Measurements from ENCODE around the gene TPK1. TPM values are rescaled to one million over a fixed set of nuclear protein-coding genes. Genes with fewer than 3 reads are reported as not detected.

Gene TPK1
- total and polyA plus RNA-seq, 4 donors: 5.3 to 16.8 (median 15.9) TPM

DNA sequence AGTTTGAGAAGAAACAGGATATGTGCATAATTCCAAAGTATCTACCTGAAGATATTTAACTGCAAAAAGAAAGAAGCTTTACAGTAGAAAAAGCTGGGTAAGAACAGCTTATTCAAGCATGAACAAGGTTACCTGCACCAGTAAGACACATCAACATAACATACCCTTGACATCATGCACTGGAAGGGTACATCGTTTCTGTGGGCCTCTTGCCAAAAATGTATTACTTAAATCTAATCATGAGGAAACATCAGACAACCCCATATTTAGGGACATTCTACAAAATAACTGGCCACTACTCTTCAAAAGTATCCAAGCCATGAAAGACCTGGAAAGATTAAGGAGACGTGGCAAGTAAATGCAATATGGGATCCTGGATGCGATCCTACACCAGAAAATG, 18.9 kb downstream of the TPK1 start:
- Histone ChIP-seq H3K9me3 (ENCODE audit: control insufficient read depth in 4 of 4, insufficient read depth in 3 of 4, low read length in 3 of 4) (no peaks in the 10 kb centered on the region), H3K27me3 (ENCODE audit: control insufficient read depth in 3 of 3, insufficient read depth in 3 of 3, low read length in 2 of 3) (no peaks in the 10 kb centered on the region), H3K36me3 (ENCODE audit: control insufficient read depth in 4 of 4, insufficient read depth in 4 of 4, low read length in 4 of 4) (no peaks in the 10 kb centered on the region), H3K4me1 (ENCODE audit: control insufficient read depth in 5 of 5, insufficient read depth in 5 of 5, low read length in 5 of 5) (no peaks in the 10 kb centered on the region), H3K4me3 (no peak overlapping the region), H3K27ac (ENCODE audit: low read depth in 1 of 2, low read length in 1 of 2) (no peak overlapping the region), H3K9ac (ENCODE audit: insufficient read depth in 1 of 2, low read length in 2 of 2) (no peak overlapping the region)
- TF ChIP-seq, protein P1, sequence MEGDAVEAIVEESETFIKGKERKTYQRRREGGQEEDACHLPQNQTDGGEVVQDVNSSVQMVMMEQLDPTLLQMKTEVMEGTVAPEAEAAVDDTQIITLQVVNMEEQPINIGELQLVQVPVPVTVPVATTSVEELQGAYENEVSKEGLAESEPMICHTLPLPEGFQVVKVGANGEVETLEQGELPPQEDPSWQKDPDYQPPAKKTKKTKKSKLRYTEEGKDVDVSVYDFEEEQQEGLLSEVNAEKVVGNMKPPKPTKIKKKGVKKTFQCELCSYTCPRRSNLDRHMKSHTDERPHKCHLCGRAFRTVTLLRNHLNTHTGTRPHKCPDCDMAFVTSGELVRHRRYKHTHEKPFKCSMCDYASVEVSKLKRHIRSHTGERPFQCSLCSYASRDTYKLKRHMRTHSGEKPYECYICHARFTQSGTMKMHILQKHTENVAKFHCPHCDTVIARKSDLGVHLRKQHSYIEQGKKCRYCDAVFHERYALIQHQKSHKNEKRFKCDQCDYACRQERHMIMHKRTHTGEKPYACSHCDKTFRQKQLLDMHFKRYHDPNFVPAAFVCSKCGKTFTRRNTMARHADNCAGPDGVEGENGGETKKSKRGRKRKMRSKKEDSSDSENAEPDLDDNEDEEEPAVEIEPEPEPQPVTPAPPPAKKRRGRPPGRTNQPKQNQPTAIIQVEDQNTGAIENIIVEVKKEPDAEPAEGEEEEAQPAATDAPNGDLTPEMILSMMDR (IDR thresholded peaks at IDR 0.05; ENCODE audit: control extremely low read depth, extremely low read depth): no peak
- ATAC-seq (ENCODE audit: insufficient read depth, low FRiP score): no peak
- DNase-seq: no peak
- WGBS, 2 donors: 76% methylated on average over 3 of the region's 3 CpGs

DNA sequence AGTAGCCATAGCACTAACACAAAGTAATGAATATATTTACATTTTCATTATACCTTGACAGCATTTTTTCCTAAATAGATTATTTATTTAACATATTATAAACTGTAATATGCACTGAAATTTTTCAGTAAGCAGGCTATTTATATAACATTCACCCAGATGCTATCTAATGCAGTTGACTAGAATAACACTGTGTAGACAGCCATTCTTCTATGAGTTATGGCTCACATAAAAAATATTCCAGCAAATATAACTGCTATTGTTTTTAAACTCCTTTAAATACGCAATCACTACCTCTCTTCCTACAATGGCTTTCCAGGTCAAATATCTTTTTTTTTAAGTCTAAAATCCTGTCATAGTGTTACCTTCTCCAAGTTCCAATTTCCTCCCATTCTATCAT, 21.6 kb downstream of the TPK1 start:
- Histone ChIP-seq H3K27ac (ENCODE audit: low read depth in 1 of 2, low read length in 1 of 2) (no peak overlapping the region), H3K27me3 (ENCODE audit: control insufficient read depth in 3 of 3, insufficient read depth in 3 of 3, low read length in 2 of 3) (no peaks in the 10 kb centered on the region), H3K36me3 (ENCODE audit: control insufficient read depth in 4 of 4, insufficient read depth in 4 of 4, low read length in 4 of 4) (no peaks in the 10 kb centered on the region), H3K9ac (ENCODE audit: insufficient read depth in 1 of 2, low read length in 2 of 2) (no peak overlapping the region), H3K9me3 (ENCODE audit: control insufficient read depth in 4 of 4, insufficient read depth in 3 of 4, low read length in 3 of 4) (no peaks in the 10 kb centered on the region), H3K4me1 (ENCODE audit: control insufficient read depth in 5 of 5, insufficient read depth in 5 of 5, low read length in 5 of 5) (no peaks in the 10 kb centered on the region), H3K4me3 (no peak overlapping the region)
- 74 to 91% methylated on average over 1 of the region's 1 CpG for WGBS, 2 donors
- ATAC-seq (ENCODE audit: insufficient read depth, low FRiP score) (no peak), DNase-seq (no peak)
- TF ChIP-seq, protein P1 (IDR thresholded peaks at IDR 0.05; ENCODE audit: control extremely low read depth, extremely low read depth): no peak

DNA sequence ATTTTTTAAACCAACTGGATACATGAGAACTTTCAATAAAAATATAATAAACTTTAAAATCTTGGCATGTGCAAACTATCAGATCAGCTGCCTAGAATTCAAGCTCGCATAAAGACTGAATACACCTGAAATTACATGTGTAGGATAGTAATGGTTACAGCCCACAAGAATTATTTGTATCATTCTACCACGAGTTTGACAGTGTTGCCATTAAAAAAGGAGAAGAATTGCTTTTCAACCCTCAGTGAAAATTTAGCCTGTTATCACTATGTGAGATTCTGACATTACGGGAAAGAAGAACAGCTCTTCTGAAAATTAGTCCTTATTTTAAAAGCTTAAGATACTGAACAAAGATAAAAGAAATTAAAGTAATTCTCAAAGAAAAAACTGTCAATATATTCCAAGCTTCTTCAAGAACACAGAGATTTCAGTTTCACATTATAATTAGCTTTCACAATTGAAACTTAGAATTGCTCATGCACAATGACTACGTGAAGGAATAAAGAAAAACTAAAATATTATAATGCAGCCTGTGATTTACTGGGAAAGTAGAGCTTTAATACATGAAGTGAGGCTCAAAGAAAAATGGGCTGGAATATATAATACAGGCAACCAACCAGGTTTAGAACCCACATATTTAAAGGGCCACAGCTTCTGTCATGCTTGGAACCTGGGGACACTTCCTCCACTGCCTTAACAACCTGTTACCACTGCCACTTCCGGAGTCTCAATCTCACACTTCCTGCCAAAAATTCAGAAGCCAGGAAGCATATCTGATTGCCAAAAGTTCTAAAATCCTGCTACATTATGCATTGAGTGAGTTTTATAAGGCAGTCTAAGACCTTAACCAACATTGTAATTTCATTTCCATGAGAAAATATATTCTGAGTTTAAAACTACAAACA, 23.2 kb downstream of the TPK1 start:
- H3K27ac ChIP-seq (ENCODE audit: low read depth in 1 of 2, low read length in 1 of 2): no peak overlapping the region

More for the DNA sequence above, 23.2 kb downstream of the TPK1 start:
- Histone ChIP-seq H3K9me3 (ENCODE audit: control insufficient read depth in 4 of 4, insufficient read depth in 3 of 4, low read length in 3 of 4) (no peaks in the 10 kb centered on the region), H3K27me3 (ENCODE audit: control insufficient read depth in 3 of 3, insufficient read depth in 3 of 3, low read length in 2 of 3) (no peaks in the 10 kb centered on the region), H3K4me3 (no peak overlapping the region), H3K36me3 (ENCODE audit: control insufficient read depth in 4 of 4, insufficient read depth in 4 of 4, low read length in 4 of 4) (no peaks in the 10 kb centered on the region), H3K4me1 (ENCODE audit: control insufficient read depth in 5 of 5, insufficient read depth in 5 of 5, low read length in 5 of 5) (no peaks in the 10 kb centered on the region), H3K9ac (ENCODE audit: insufficient read depth in 1 of 2, low read length in 2 of 2) (no peak overlapping the region)
- DNase-seq (no peak), ATAC-seq (ENCODE audit: insufficient read depth, low FRiP score) (no peak)
- TF ChIP-seq, protein P1 (IDR thresholded peaks at IDR 0.05; ENCODE audit: control extremely low read depth, extremely low read depth): no peak
- 55 to 65% methylated on average over 5 of the region's 5 CpGs for WGBS, 2 donors

Measured in lung (tissue), 12 donors.